ENCODE measurements around the gene ZNF582.
A peak's percentile ranks its signal among the peaks of the same experiment; 100 is the strongest.

The ZNF582 gene

DNA sequence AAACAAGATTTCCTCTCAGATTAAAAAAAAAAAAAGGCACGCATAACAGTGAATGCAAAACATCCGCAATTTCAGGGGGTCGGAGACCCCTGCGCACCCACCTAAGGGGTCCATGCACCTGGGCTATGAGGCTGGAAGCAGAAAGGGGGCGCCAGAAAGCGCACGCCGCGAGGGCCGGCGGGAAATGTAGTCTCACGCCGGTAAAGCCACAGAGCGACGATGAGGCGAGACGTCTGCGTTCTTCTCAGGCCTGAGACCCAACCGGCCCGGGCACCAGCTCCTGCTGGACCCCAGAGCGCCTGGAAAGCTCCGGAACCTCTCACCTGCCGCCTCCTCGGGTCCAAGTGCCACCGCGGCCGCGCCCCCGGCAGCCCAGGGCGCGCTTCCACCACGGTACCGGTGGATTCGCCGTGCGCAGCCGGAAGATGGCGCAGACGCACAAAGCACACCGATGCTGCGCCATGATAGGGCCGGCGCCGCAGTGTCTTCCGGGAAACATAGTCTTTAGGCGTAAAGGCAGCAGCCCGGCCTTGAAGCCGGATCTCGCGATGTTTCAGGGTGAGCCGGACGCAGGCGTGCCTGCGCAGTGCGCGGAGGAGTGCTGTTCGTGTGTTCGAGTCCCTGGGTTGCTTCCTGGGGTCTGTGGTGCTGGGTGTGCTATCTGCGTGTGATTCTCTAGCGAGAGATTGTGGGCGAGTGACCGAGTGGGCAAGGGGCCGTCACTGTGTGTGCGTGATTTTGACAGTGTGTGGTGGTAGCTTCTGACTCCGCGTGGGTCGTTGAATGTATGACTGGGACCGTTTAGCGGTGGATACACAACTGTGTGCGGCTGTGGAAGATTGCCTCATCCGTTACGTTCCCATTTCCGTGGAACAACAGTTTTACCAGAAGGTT lies at the start of gene ZNF582:
TSS of gene ZNF582 (minus strand) at position 416 of the 894 bp plus-strand sequence. CDS start 1,782 bp downstream, outside the sequence.
- peak; percentile 98 for DNase-seq

DNA sequence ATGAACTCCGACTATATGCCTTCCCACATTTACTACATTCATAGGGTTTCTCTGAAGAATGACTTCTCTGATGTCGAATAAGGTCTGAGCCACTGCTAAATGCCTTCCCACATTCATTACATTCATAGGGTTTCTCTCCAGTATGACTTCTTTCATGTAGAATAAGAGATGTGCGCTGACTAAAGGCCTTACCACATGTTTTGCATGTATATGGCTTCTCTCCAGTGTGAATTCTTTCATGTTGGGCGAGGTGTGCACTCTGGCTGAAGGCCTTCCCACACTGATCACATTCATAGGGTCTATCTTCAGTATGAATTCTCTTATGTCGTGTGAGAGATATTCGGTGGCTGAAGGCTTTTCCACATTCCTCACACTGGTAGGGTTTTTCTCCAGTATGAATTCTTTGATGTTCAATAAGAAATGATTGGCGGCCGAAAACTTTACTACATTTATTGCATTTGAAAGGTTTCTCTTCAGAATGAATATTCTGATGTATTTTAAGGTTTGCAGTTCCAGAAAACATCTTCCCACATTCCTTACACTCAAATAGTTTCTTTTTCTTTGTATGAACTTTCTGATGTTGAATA lies 48.0 kb upstream of the ZNF582 start:
- no peak for DNase-seq

DNA sequence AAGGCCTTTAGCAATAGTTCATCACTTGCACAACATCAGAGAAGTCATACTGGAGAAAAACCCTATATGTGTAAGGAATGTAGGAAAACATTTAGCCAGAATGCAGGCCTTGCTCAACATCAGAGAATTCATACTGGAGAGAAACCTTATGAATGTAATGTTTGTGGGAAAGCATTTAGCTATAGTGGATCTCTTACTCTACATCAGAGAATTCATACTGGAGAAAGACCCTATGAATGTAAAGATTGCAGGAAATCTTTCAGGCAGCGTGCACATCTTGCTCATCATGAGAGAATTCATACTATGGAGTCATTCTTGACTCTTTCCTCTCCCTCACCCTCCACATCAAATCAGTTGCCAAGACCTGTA lies 30.6 kb upstream of the ZNF582 start:
- DNase-seq = no peak

DNA sequence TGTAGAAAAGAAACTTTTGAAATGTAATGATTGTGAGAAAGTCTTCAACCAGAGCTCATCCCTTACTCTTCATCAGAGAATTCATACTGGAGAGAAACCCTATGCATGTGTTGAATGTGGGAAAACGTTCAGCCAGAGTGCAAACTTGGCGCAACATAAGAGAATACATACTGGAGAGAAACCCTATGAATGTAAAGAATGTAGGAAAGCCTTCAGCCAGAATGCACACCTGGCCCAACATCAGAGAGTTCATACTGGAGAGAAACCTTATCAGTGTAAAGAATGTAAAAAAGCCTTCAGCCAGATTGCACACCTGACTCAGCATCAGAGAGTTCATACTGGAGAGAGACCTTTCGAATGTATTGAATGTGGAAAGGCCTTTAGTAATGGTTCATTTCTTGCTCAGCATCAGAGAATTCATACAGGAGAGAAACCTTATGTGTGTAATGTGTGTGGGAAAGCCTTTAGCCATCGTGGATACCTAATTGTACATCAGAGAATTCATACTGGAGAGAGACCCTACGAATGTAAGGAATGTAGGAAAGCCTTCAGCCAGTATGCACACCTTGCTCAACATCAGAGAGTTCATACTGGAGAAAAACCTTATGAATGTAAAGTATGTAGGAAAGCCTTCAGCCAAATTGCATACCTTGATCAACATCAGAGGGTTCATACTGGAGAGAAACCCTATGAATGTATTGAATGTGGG lies 30.1 kb upstream of the ZNF582 start:
- no peak for DNase-seq

DNA sequence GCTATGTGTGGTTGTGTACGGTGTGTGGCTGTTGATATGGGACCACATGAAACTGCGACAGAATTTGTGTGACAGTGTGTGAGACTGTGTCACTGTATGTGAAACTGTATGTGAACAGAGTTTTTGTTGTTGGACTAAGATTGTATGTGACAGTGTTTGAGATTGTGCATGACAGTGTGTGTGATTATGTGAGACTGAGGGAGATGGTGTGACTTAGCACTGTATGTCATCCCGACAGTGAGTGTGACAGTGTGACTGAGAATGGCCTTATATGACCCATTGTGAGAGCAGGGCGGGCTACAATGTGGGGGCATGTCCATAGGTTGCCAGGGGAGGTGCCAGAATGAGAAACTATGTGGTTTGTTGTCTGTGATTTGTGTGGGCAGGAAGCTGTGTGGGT lies 11.7 kb upstream of the ZNF582 start:
- DNase-seq = no peak

DNA sequence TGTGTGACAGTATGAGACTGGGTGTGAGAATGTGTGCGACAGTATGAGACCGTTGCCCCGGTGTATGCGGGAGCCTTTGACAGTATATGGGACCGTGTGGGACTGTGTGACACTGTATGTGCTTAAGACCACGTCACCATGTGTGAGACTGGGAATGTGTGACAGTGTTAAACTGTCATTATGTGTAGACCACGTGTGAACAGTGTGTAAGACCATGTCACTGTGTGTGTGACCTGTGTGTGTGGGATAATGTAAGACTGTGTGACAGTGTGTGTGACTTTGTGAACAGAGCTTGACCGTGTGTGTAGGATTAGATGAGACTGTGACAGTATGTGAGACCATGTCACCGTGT lies 11.3 kb upstream of the ZNF582 start:
- peak; percentile 21 for DNase-seq

DNA sequence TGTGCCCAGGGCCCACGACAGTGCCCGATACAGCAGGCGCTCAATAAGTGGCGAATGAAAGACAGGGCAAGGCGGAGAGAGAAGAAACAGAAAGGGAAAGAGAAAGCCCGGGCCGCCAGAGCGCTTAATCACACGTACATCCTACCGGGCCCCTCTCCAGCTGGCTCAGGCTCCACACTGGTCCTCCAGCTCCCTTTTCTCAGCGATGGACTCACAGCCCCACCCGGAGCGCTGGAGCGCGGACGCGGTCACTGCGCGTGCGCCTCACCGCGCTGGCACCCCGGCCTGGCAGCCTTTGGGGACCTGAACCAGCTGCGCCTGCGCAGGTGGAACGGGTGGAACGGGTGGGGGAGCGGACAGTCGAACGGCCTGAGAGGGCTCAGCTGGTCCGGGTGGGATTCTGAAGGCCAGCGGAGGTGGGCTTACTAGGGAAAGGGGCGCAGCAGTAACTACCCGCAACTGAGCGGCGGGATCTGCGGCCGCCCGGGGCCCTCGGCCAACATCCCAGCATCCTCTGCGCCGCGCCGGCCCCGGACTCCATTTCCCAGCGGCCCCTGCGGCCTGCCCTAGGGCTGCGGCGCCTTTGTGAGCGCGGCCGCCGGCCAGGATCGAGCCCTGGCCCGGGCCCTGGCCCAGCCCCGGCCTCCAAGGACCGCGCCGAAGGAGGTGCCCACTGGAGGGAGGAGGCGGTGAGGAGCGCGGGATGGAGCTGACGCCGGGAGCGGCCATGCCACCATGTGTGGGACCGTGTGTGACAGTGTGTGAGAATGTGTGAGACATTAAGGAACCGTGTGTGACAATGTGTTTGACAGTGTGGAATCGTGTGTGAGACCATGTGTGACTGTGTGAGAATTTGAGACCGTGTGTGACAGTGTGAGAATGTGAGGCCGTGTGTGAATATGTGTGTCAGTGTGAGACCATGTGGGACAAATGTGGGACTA lies 10.7 kb upstream of the ZNF582 start, which contains the start of gene ZNF583:
TSS of gene ZNF583 (plus strand) at position 569 of the 941 bp plus-strand sequence. CDS start 2,783 bp downstream, outside the sequence.
- DNase-seq = peak; percentile 98

DNA sequence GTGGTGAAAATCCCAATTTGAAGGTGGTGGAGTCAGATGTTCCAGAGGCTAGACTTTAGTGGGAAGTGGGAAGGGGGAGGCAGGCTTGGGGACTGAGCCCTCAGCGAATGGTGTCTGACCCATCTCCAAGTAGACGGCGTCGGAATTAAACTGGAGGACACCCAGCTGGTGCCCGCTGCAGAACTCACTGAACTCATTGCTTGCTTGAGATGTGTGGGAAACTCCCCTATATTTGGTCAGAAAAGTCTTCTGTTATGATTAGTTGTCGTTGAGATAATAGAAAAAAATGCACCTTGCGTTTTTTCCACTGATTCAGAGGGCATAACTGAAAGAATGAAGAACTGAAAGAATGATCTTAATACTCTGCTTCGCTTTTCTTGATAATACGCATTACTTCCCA lies 9.9 kb upstream of the ZNF582 start:
- DNase-seq = peak; percentile 21

DNA sequence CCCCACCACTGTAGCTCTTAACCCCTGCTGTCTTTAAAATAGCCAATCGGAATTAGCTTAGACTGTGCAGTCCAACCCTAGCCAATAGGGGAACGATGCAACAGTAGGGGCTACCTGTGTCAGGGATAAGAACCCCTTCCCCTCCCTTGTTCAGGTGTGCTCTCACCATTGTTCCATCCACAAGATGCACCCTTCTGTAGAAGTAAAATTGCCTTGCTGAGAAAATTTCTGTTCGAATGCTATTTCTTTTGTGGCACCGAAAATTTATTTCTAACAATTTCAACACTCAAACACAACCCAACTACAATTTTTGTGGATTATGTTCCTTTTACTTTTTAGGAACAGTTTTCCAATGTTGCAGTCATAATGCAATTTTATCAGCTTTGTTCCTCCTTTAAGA lies 7.2 kb upstream of the ZNF582 start:
- DNase-seq = no peak

DNA sequence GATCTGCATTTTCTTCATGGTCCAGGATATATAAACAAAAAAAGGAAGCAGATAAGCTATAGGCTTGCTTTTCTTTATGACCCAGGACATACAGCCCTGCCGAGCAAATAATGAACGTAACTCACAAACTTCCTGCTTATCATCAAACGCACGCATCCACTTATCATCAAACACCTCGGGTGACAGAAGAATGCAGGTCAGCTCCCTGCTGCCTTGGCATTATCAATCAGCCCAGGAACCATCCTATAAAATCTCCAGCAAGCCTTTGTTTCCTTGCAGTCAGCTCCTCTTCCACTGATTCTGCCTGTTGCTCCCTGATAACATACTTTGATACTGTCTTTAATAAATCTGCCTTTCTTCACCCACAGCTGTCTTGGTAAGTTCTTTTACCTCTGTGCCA lies 5.5 kb upstream of the ZNF582 start:
- DNase-seq = no peak

DNA sequence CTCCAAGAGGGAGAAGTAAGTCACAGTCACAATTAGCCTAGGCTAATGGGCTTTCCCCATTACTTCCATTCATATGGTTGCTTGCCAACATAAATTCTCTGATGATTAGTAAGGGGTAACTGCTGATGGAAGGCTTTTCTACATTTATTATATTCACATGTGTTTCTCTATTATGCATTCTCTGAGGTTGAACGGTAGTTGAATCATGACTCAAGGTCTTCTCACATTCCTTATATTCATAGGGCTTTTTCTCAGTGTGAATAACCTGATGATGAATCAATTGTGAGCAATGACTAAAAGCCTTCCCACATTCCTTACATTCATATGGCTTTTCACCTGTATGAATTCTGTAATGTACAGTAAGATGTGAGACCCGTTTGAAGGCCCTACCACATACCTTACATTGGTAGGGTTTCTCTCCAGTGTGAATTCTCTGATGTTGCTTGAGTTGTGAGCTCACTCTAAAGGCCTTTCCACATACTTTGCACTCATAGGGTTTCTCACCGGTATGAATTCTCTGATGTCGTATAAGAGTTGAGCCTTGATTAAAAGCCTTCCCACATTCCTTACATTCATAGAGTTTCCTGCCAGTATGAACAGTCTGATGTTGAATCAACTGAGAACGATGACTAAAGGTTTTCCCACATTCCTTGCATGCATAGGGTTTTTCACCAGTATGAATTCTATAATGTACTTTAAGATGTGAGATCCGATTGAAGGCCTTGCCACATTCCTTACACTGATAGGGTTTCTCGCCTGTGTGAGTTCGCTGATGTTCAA lies 9.3 kb downstream of the ZNF582 start:
- no peak for DNase-seq

DNA sequence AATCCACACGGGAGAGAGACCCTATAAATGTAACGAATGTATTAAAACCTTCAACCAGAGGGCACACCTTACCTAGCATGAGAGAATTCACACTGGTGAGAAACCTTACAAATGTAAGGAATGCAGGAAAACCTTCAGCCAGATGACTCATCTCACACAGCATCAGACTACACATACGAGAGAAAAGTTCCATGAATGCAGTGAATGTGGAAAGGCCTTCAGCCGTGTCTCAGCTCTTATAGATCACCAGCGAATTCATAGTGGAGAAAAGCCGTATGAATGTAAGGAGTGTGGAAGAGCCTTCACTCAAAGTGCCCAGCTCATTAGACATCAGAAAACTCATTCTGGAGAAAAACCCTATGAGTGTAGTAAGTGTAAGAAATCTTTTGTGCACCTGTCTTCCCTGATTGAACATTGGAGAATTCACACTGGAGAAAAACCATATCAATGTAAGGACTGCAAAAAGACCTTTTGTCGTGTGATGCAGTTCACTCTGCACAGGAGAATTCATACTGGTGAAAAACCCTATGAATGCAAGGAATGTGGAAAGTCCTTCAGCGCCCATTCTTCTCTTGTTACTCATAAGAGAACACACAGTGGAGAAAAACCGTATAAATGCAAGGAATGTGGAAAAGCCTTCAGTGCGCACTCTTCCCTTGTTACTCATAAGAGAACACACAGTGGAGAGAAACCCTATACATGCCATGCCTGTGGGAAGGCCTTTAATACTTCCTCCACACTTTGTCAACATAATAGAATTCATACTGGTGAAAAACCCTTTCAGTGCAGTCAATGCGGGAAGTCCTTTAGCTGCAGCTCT lies 16.0 kb downstream of the ZNF582 start:
- DNase-seq = no peak

DNA sequence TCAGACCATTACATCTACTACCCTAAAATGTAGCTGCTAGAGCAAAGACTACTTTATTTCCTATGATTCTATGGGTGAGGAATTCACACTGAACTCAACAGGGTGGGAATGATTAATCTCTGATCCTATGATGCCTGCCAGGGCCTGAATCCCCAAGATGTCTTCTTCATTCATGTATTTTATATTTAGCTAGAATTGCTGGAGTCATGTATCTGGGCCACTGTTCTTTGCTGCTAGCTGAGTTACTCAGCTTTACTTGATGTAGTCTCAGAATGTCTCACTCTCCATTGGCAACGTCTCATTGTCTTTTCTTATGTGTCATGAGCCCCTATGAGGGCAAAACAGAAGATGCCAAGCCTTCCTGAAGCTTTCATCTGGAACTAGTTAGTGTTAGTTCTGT lies 21.1 kb downstream of the ZNF582 start:
- no peak for DNase-seq

DNA sequence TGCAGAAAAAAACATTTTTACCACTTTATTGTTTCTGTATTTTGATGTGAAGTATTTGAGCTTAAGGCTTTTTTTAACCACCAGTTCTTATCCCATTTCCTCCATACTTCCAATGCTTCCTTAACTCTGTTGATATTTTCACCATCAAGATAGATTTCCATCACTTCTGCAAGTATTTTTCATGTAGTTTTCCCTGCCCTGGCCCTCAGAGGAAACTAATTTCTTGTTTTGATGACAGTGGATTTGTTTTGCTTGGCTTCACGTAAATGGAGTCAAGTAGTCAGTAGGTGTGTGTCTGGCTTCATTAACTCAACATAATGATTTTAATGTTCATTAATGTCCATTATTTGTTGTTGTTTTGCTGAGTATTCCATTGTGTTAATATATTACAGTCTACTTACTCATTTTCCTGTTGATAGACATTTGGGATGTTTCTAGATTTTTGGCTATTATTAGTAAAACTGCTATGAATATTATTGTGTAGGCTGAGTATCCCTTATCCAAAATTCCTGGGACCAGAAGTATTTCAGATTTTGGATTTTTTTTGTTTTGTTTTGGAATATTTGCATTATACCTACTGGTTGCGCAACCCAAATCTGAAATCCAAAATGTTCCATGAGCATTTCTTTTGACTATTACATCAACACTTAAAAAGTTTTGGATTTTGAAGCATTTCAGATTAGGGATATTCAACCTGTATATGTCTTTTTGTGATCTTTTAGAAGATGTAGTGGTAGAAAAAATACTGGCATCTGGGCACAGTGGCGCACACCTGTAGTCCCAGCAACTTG lies 23.3 kb downstream of the ZNF582 start:
- no peak for DNase-seq

DNA sequence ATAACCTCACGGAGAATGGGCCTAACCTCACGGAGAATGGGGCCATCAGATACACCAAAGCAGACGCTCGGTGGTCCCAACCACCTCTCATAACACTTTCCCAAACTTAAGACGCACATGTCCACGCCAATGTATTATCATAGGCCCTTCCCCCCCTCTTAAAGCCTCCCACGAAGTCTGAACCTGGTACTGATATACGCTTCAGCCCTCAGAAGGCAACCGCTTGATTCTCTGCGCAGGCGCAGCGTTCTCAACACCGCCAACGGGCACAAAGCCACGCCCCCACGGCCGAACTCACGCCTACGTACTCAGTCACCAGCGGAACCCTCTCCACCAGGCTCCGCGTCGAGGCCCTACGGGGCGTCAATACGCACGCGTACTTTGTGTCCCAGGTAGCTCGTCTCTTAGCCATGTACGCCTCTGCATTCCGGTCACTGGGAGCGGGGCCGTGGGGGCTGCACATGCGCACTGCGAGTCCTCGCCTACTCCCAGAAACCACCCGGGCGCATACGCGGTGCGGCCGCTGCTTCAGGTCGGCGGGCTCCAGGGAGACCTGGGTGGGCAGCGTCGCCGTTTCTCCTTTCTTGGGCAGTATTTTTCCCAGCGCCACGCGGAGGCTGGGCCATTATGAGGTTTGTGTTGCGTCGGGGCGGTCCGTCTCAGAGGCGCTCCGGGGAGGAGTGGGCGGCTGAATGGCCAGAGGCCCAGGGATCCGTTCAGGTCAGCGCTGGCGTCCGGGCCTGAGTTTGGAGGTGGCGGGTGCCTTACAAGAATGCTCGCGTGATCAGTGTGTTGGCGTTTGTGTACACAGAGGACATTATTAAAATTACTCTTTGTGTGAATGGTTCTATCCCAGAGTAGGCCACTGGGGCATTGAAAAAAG lies 25.3 kb downstream of the ZNF582 start:
- peak; percentile 97 for DNase-seq

DNA sequence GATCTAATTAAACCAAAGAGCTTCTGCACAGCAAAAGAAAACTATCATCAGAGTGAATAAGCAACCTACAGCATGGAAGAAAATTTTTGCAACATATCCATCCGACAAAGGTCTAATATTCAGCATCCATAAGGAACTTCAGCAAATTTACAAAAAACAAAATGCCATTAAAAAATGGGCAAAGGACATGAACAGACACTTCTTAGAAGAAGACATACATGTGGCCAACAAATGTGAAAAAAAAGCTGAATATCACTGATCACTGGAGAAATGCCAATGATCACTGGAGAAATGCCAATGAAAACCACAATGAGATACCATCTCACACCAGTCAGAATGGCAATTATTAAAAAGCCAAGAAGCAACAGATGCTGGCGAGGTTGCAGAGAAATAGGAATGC lies 32.5 kb downstream of the ZNF582 start:
- no peak for DNase-seq

DNA sequence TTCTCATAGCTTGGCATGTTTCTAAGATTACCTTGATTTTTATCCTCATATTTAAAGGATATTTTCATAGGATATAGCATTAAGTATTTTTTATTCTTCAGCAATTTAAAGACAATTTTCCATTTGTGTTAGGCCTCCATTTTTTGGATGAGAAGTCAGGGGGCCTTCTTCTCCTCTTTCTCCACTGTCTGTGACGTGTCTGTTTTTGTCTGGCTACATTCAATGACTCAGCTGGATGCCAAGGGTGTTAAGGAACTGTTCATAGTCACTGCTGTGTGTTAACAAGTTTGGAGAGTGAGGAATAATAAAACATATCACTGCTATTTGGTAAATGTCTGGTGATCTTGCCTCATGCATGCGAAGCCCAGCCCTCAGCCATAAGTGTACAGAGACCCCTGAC lies 36.4 kb downstream of the ZNF582 start:
- DNase-seq = no peak

DNA sequence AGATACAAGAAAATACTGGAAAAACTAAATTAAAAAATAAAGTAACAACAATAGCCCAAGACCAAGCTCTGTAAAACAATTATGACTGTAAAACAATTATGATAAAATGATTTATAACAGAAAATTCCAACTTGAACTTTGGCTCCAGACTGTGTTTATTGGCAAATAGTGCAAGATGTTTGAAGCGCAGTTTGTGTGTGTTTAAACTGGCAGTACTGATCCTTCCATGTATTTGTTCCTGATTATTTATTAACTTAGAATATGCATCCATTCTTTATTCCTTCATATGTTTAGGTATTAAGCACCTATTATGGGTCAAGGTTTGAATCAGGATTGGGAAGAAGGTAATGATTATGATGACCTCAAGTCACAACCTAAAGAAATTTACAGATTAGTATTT lies 37.8 kb downstream of the ZNF582 start:
- DNase-seq = no peak

DNA sequence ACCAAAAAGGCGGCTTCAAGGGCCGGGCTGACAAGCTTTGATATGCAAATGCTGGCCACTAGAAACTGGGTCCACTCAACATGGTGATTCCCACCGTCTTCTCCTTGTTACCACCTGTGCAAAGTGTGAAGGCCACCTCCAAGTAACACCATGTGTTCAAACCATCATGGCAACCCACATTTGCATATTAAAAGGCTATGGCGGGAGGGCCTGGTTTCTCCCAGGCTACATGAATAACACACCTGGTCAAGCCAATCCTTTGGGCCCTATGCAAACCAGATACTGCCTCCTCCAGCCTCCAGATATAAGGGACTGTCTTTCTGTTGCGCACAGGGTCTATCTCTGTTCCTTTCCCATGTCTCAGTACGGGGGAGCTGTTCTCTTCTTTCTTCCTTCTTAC lies 42.1 kb downstream of the ZNF582 start:
- no peak for DNase-seq

Measured in right hindlimb (tissue), 1 donor.